Panc1 (cell line): Measurements from ENCODE around the gene FSIP2. TPM values are rescaled to one million over a fixed set of nuclear protein-coding genes. Genes with fewer than 3 reads are reported as not detected.

ENCODE experiments used
- ATAC-seq: fragments of 200-7000 bp; cut with Tn5 transposase; 2 replicates; pipeline ENCODE4 v1.9.1; 2020; ENCODE audit warnings: mild to moderate bottlenecking, moderate library complexity
- BruUV-seq: library from RNA; stranded (reverse); fragments of 400-500 nt; replicated peaks from 2 replicates; lab custom pipeline; 2021; lab: Mats Ljungman, UMichigan
- CTCF ChIA-PET: fragments of 300-600 bp; sonication (Branson Sonifier 250); formaldehyde crosslinking; loops from one replicate; lab custom pipeline; 2022; ENCODE audit warnings: antibody characterized with exemption; lab: Charles Lee
- POLR2A ChIA-PET: fragments of 300-600 bp; sonication (Branson Sonifier 250); formaldehyde crosslinking; loops from one replicate; lab custom pipeline; 2022; ENCODE audit warnings: antibody characterized with exemption; lab: Charles Lee
- DNase-seq: peaks from one replicate; pipeline ENCODE4 v3.0.0-alpha.2; 2010; ENCODE audit warnings: low read depth, low spot score
- H3K27ac ChIP-seq: 2 replicates; pipeline ENCODE4 v1.5.1; 2011; ENCODE audit warnings: mild to moderate bottlenecking, low read length, inconsistent platforms
- H3K27me3 ChIP-seq: fragments of 200-500 bp; sonication (Bioruptor generic); 2 replicates; pipeline ENCODE4 v1.6.0; 2014; ENCODE audit warnings: low read length, inconsistent platforms; ENCODE audit not compliant: control insufficient read depth, insufficient read depth
- H3K36me3 ChIP-seq: fragments of 200-500 bp; sonication (Bioruptor generic); 2 replicates; pipeline ENCODE4 v1.5.1; 2014; ENCODE audit warnings: inconsistent platforms, mild to moderate bottlenecking, low read length, moderate library complexity; ENCODE audit not compliant: control insufficient read depth, insufficient read depth
- H3K4me1 ChIP-seq: 2 replicates; pipeline ENCODE4 v1.5.1; 2011; ENCODE audit warnings: inconsistent platforms, mild to moderate bottlenecking, low read length, moderate library complexity; ENCODE audit not compliant: control insufficient read depth, insufficient read depth
- H3K4me3 ChIP-seq, 2 experiments: 2 replicates each; pipeline ENCODE4 v1.5.1; 2011 to 2012; ENCODE audit warnings: low read depth in 2 of 2, low read length in 2 of 2, mild to moderate bottlenecking in 2 of 2, inconsistent platforms in 1 of 2, moderate library complexity in 1 of 2
- H3K9me3 ChIP-seq: fragments of 200-500 bp; sonication (Bioruptor generic); 2 replicates; pipeline ENCODE4 v1.5.1; 2014; ENCODE audit warnings: low read depth, mild to moderate bottlenecking, inconsistent platforms, low read length, moderate library complexity; ENCODE audit not compliant: control insufficient read depth, insufficient read depth
- CTCF ChIP-seq: fragments of 450-650 bp; IDR thresholded peaks from 2 replicates; pipeline ENCODE4 v1.5.1; 2017; ENCODE audit warnings: mild to moderate bottlenecking
- POLR2AphosphoS5 ChIP-seq: IDR thresholded peaks from 2 replicates; pipeline ENCODE4 v1.6.1; 2012; ENCODE audit warnings: mild to moderate bottlenecking, low read depth, low read length, moderate library complexity
- REST ChIP-seq, 2 experiments: IDR thresholded peaks; 2 replicates each; pipeline ENCODE4 v1.6.1; 2011 to 2012; ENCODE audit warnings: low read depth in 2 of 2, control low read depth in 1 of 2, low read length in 1 of 2, mild to moderate bottlenecking in 1 of 2, moderate library complexity in 1 of 2; ENCODE audit not compliant: insufficient read depth in 1 of 2
- SIN3A ChIP-seq: IDR thresholded peaks from 2 replicates; pipeline ENCODE4 v1.6.1; 2012; ENCODE audit warnings: low read depth, mild to moderate bottlenecking, low read length, moderate library complexity, borderline replicate concordance; ENCODE audit not compliant: insufficient read depth
- TCF7L2 ChIP-seq: IDR thresholded peaks from 2 replicates; pipeline ENCODE4 v1.6.1; 2011; ENCODE audit warnings: mild to moderate bottlenecking, low read depth, low read length, inconsistent platforms
- in situ Hi-C: cut with HindIII; loops from 2 replicates; pipeline ENCODE4 v1.10.0; 2016; ENCODE audit warnings: low sequenced_read_pairs, low pct_unique_long_range_greater_than_20kb
- intact Hi-C: fragments of 100-400 bp; cut with micrococcal nuclease; formaldehyde crosslinking; loops from one replicate; pipeline ENCODE4 v1.10.0; 2022; ENCODE audit not compliant: unreplicated experiment
- total RNA-seq: library from RNA; stranded (reverse); gene quantifications from one replicate; pipeline ENCODE4 v1.2.1, GENCODE V29; 2021; ENCODE audit not compliant: unreplicated experiment

FSIP2 gene
- total RNA-seq, 1 experiment from 2014 or later: 0.03 TPM

GRCh38 chr2:185857691-185858090, 119.1 kb downstream of the FSIP2 start:
- no TSS peak for BruUV-seq
- Histone ChIP-seq H3K36me3 (no peaks in the 10 kb centered on the region), H3K4me1 (no peaks in the 10 kb centered on the region), H3K4me3 (no peak overlapping the region), H3K9me3 (no peaks in the 10 kb centered on the region), H3K27ac (no peak overlapping the region), H3K27me3 (no peaks in the 10 kb centered on the region)
- ChIA-PET CTCF (no interaction called here), POLR2A (no interaction called here)
- in situ Hi-C loops (no loop called here), intact Hi-C loops (no loop called here)
- no peak for DNase-seq
- TF ChIP-seq REST (IDR thresholded peaks at IDR 0.05; ENCODE audit: insufficient read depth in 1 of 2, low read depth in 2 of 2, low read length in 1 of 2): no peak
- no peak for TF ChIP-seq SIN3A
- no peak for TF ChIP-seq TCF7L2
- no peak for TF ChIP-seq POLR2AphosphoS5
- TF ChIP-seq CTCF: no peak
- no peak for ATAC-seq

GRCh38 chr2:185859506-185859905, 120.9 kb downstream of the FSIP2 start:
- no TSS peak for BruUV-seq
- no peaks in the 10 kb centered on the region for H3K4me1 ChIP-seq
- ATAC-seq (no peak), DNase-seq (no peak)
- ChIA-PET CTCF (no interaction called here), POLR2A (no interaction called here)
- intact Hi-C loops: no loop called here
- in situ Hi-C loops: no loop called here
- no peaks in the 10 kb centered on the region for H3K36me3 ChIP-seq
- TF ChIP-seq REST (IDR thresholded peaks at IDR 0.05; ENCODE audit: insufficient read depth in 1 of 2, low read depth in 2 of 2, low read length in 1 of 2) (no peak), CTCF (no peak), TCF7L2 (no peak), SIN3A (no peak), POLR2AphosphoS5 (no peak)
- H3K27me3 ChIP-seq: no peaks in the 10 kb centered on the region
- H3K4me3 ChIP-seq: no peak overlapping the region
- H3K27ac ChIP-seq: no peak overlapping the region
- no peaks in the 10 kb centered on the region for H3K9me3 ChIP-seq
